Activated naive CD8-positive, alpha-beta T cell treated with anti-CD3 and anti-CD28 coated beads, Interleukin-2, amount 10 ng/mL, durations not matched to agents 7 days and 5 days (primary cell): ENCODE results near the gene CFAP61. TPM values are rescaled to one million over a fixed set of nuclear protein-coding genes. Genes with fewer than 3 reads are reported as not detected.
"Not testable (repeated sequence)": the region's sequence is repeated elsewhere in the genome, so short reads cannot be mapped to it uniquely, and the experiment has no call there.

ENCODE experiments used
- ATAC-seq: fragments of 150-1000 bp; cut with Tn5 transposase; one replicate; pipeline ENCODE4 v1.10.0; 2021; ENCODE audit warnings: low read depth, moderate library complexity
- POLR2A ChIA-PET: fragments of 350-600 bp; sonication (Branson Sonifier 250); formaldehyde crosslinking; loops from one replicate; lab custom pipeline; 2021; ENCODE audit warnings: antibody characterized with exemption; lab: Charles Lee
- DNase-seq: peaks from one replicate; pipeline ENCODE4 v3.0.0; 2021
- H3K27ac Mint-ChIP-seq: one replicate; pipeline ENCODE4 v1.8.0; 2022; ENCODE audit warnings: mild to moderate bottlenecking, mixed read lengths
- H3K27me3 Mint-ChIP-seq: one replicate; pipeline ENCODE4 v1.8.0; 2022; ENCODE audit warnings: mild to moderate bottlenecking, moderate library complexity, mixed read lengths
- H3K36me3 Mint-ChIP-seq: one replicate; pipeline ENCODE4 v1.8.0; 2021; ENCODE audit warnings: mild to moderate bottlenecking, mixed read lengths
- H3K4me1 Mint-ChIP-seq: one replicate; pipeline ENCODE4 v1.8.0; 2021; ENCODE audit warnings: mixed read lengths
- H3K4me3 Mint-ChIP-seq: one replicate; pipeline ENCODE4 v1.8.0; 2022; ENCODE audit warnings: mild to moderate bottlenecking, moderate library complexity, mixed read lengths
- H3K9me3 Mint-ChIP-seq: one replicate; pipeline ENCODE4 v1.8.0; 2021; ENCODE audit warnings: mixed read lengths
- total RNA-seq, 2 experiments: library from RNA; stranded (reverse); gene quantifications; one replicate each; pipeline ENCODE4 v1.2.3, GENCODE V29; 2021

Gene CFAP61
- total RNA-seq, 2 experiments from 2014 or later: not detected

- Mint-ChIP-seq H3K27ac (no peak overlapping the region), H3K4me3 (no peak overlapping the region), H3K36me3 (no peaks in the 10 kb centered on the region), H3K27me3 (peaks cover 5% of the 10 kb centered on the region), H3K9me3 (no peaks in the 10 kb centered on the region), H3K4me1 (no peaks in the 10 kb centered on the region)
- DNase-seq (no peak), ATAC-seq (no peak)
- POLR2A ChIA-PET: no interaction called here
Observed at GRCh38 chr20:20085812-20086211, 33.5 kb downstream of the CFAP61 start.

- Mint-ChIP-seq H3K9me3 (no peaks in the 10 kb centered on the region), H3K27me3 (peaks cover 4% of the 10 kb centered on the region), H3K4me1 (no peaks in the 10 kb centered on the region), H3K36me3 (no peaks in the 10 kb centered on the region), H3K27ac (no peak overlapping the region), H3K4me3 (no peak overlapping the region)
- ATAC-seq: no peak
- no peak for DNase-seq
- POLR2A ChIA-PET: no interaction called here
Observed at GRCh38 chr20:20089018-20089417, 36.7 kb downstream of the CFAP61 start.

GRCh38 chr20:20089939-20090338 is 37.6 kb downstream of the CFAP61 start:
- no peak overlapping the region for H3K4me3 Mint-ChIP-seq
- DNase-seq (no peak), ATAC-seq (no peak)
- no peak overlapping the region for H3K27ac Mint-ChIP-seq
- H3K4me1 Mint-ChIP-seq: no peaks in the 10 kb centered on the region
- H3K27me3 Mint-ChIP-seq: peaks cover 8% of the 10 kb centered on the region
- no peaks in the 10 kb centered on the region for H3K36me3 Mint-ChIP-seq
- POLR2A ChIA-PET: no interaction called here
- H3K9me3 Mint-ChIP-seq: no peaks in the 10 kb centered on the region

GRCh38 chr20:20092827-20093226 is 40.5 kb downstream of the CFAP61 start:
- no peak overlapping the region for H3K4me3 Mint-ChIP-seq
- no peak for DNase-seq
- H3K27ac Mint-ChIP-seq: no peak overlapping the region
- H3K4me1 Mint-ChIP-seq: no peaks in the 10 kb centered on the region
- POLR2A ChIA-PET: no interaction called here
- no peak for ATAC-seq
- H3K36me3 Mint-ChIP-seq: no peaks in the 10 kb centered on the region
- H3K27me3 Mint-ChIP-seq: peaks cover 8% of the 10 kb centered on the region
- no peaks in the 10 kb centered on the region for H3K9me3 Mint-ChIP-seq

- Mint-ChIP-seq H3K4me3 (no peak overlapping the region), H3K27ac (no peak overlapping the region)
- POLR2A ChIA-PET: no interaction called here
Observed at GRCh38 chr20:20094410-20094809, 42.1 kb downstream of the CFAP61 start.

GRCh38 chr20:20095114-20095872 is 43.0 kb downstream of the CFAP61 start:
- H3K4me3 Mint-ChIP-seq: no peak overlapping the region
- H3K4me1 Mint-ChIP-seq: no peaks in the 10 kb centered on the region
- POLR2A ChIA-PET: no interaction called here
- DNase-seq: no peak
- no peaks in the 10 kb centered on the region for H3K9me3 Mint-ChIP-seq
- no peak overlapping the region for H3K27ac Mint-ChIP-seq
- H3K36me3 Mint-ChIP-seq: no peaks in the 10 kb centered on the region
- H3K27me3 Mint-ChIP-seq: peaks cover 8% of the 10 kb centered on the region
- no peak for ATAC-seq

More at GRCh38 chr20:20094410-20094809, 42.1 kb downstream of the CFAP61 start:
- peaks cover 8% of the 10 kb centered on the region for H3K27me3 Mint-ChIP-seq
- H3K36me3 Mint-ChIP-seq: no peaks in the 10 kb centered on the region
- ATAC-seq (no peak), DNase-seq (no peak)
- no peaks in the 10 kb centered on the region for H3K4me1 Mint-ChIP-seq
- H3K9me3 Mint-ChIP-seq: no peaks in the 10 kb centered on the region

GRCh38 chr20:20096421-20096820 is 44.1 kb downstream of the CFAP61 start:
- ATAC-seq (no peak), DNase-seq (no peak)
- H3K9me3 Mint-ChIP-seq: no peaks in the 10 kb centered on the region
- no peak overlapping the region for H3K4me3 Mint-ChIP-seq
- H3K27ac Mint-ChIP-seq: no peak overlapping the region
- POLR2A ChIA-PET: no interaction called here
- H3K4me1 Mint-ChIP-seq: no peaks in the 10 kb centered on the region
- peaks cover 8% of the 10 kb centered on the region for H3K27me3 Mint-ChIP-seq
- H3K36me3 Mint-ChIP-seq: no peaks in the 10 kb centered on the region

- no peak for DNase-seq
- no peak for ATAC-seq
- H3K9me3 Mint-ChIP-seq: no peaks in the 10 kb centered on the region
- H3K36me3 Mint-ChIP-seq: no peaks in the 10 kb centered on the region
- no peaks in the 10 kb centered on the region for H3K4me1 Mint-ChIP-seq
- H3K27me3 Mint-ChIP-seq: peaks cover 14% of the 10 kb centered on the region
- no peak overlapping the region for H3K4me3 Mint-ChIP-seq
- no peak overlapping the region for H3K27ac Mint-ChIP-seq
- POLR2A ChIA-PET: no interaction called here
Observed at GRCh38 chr20:20100881-20101280, 48.5 kb downstream of the CFAP61 start.

GRCh38 chr20:20102163-20102562 is 49.8 kb downstream of the CFAP61 start:
- Mint-ChIP-seq H3K36me3 (no peaks in the 10 kb centered on the region), H3K9me3 (no peaks in the 10 kb centered on the region), H3K4me3 (no peak overlapping the region), H3K4me1 (no peaks in the 10 kb centered on the region), H3K27me3 (peaks cover 14% of the 10 kb centered on the region), H3K27ac (no peak overlapping the region)
- POLR2A ChIA-PET: no interaction called here
- DNase-seq: no peak
- no peak for ATAC-seq

GRCh38 chr20:20102716-20103258 is 50.5 kb downstream of the CFAP61 start:
- Mint-ChIP-seq H3K9me3 (no peaks in the 10 kb centered on the region), H3K27ac (no peak overlapping the region), H3K27me3 (peaks cover 14% of the 10 kb centered on the region), H3K4me1 (no peaks in the 10 kb centered on the region), H3K4me3 (no peak overlapping the region), H3K36me3 (no peaks in the 10 kb centered on the region)
- POLR2A ChIA-PET: no interaction called here
- no peak for DNase-seq
- ATAC-seq: no peak

- ATAC-seq (no peak), DNase-seq (no peak)
- H3K36me3 Mint-ChIP-seq: no peaks in the 10 kb centered on the region
- no peaks in the 10 kb centered on the region for H3K4me1 Mint-ChIP-seq
- peaks cover 16% of the 10 kb centered on the region for H3K27me3 Mint-ChIP-seq
- no peak overlapping the region for H3K27ac Mint-ChIP-seq
- H3K9me3 Mint-ChIP-seq: no peaks in the 10 kb centered on the region
- H3K4me3 Mint-ChIP-seq: no peak overlapping the region
- POLR2A ChIA-PET: no interaction called here
Observed at GRCh38 chr20:20103486-20103885, 51.2 kb downstream of the CFAP61 start.

- not testable (repeated sequence) for H3K4me1 Mint-ChIP-seq, DNase-seq, ATAC-seq, H3K27me3 Mint-ChIP-seq, H3K4me3 Mint-ChIP-seq, H3K27ac Mint-ChIP-seq, H3K36me3 Mint-ChIP-seq, H3K9me3 Mint-ChIP-seq
- POLR2A ChIA-PET: interaction anchor here (0.6 kb wide), 1 partner anchor 1101 kb away, joined by 3 read pairs; no protein-coding TSS in a partner anchor
Observed at GRCh38 chr20:20123187-20123586, 70.9 kb downstream of the CFAP61 start.

- H3K4me1 Mint-ChIP-seq: no peaks in the 10 kb centered on the region
- H3K27ac Mint-ChIP-seq: no peak overlapping the region
- H3K36me3 Mint-ChIP-seq: no peaks in the 10 kb centered on the region
- peaks cover 4% of the 10 kb centered on the region for H3K27me3 Mint-ChIP-seq
- POLR2A ChIA-PET: no interaction called here
- DNase-seq: no peak
- no peak overlapping the region for H3K4me3 Mint-ChIP-seq
- no peak for ATAC-seq
- H3K9me3 Mint-ChIP-seq: peaks cover 3% of the 10 kb centered on the region
Observed at GRCh38 chr20:20130399-20130798, 78.1 kb downstream of the CFAP61 start.

- no peaks in the 10 kb centered on the region for H3K36me3 Mint-ChIP-seq
- POLR2A ChIA-PET: no interaction called here
- no peak overlapping the region for H3K4me3 Mint-ChIP-seq
Observed at GRCh38 chr20:20134941-20135575, 82.7 kb downstream of the CFAP61 start.

More at GRCh38 chr20:20134941-20135575, 82.7 kb downstream of the CFAP61 start:
- no peak for DNase-seq
- Mint-ChIP-seq H3K27me3 (no peaks in the 10 kb centered on the region), H3K9me3 (peaks cover 5% of the 10 kb centered on the region), H3K27ac (no peak overlapping the region), H3K4me1 (no peaks in the 10 kb centered on the region)
- ATAC-seq: no peak
